ENCODE measurements around the gene CDH22. TPM values are rescaled to one million over a fixed set of nuclear protein-coding genes. Genes with fewer than 3 reads are reported as not detected.

The CDH22 gene
- total and polyA plus RNA-seq, 2 experiments from 2014 or later, result 0.08 to 0.10 TPM

- peak; percentile 25 to 64; a peak in 3 of 4 replicates for TF ChIP-seq CTCF (conservative IDR thresholded peaks at IDR 0.05; ENCODE audit: low read depth in 2 of 2)
- no peak for TF ChIP-seq ZNF462 (CRISPR knock-in tag; IDR thresholded peaks at IDR 0.05)
- Histone ChIP-seq H4K20me1 (replicated peaks; ENCODE audit: insufficient read depth) (peaks cover 5% of the 10 kb centered on the region; the same call in 1 of the 2 replicates), H3K27ac (ENCODE audit: low read depth) (no peak overlapping the region), H3F3A (replicated peaks; ENCODE audit: low read depth) (no peaks in the 10 kb centered on the region), H3K79me2 (replicated peaks; ENCODE audit: insufficient read depth) (no peaks in the 10 kb centered on the region), H3K9me2 (ENCODE audit: insufficient read depth) (no peaks in the 10 kb centered on the region), H3K27me3 (ENCODE audit: insufficient read depth) (peaks cover 38% of the 10 kb centered on the region), H3K36me3 (ENCODE audit: insufficient read depth) (no peaks in the 10 kb centered on the region), H3K4me2 (no peak overlapping the region), H3K4me3 (no peak overlapping the region), H2AFZ (no peak overlapping the region), H3K4me1 (ENCODE audit: insufficient read depth) (no peaks in the 10 kb centered on the region; the same call in none of the 2 replicates)
- Mint-ChIP-seq H3K27ac (no peak overlapping the region), H3K36me3 (ENCODE audit: low read depth) (no peaks in the 10 kb centered on the region), H3K4me3 (no peak overlapping the region), H3K9me3 (no peaks in the 10 kb centered on the region), H3K4me1 (peaks cover 18% of the 10 kb centered on the region), H3K27me3 (ENCODE audit: insufficient read depth, low read depth, poor library complexity) (peaks cover 24% of the 10 kb centered on the region)
- peak; percentile 66 for DNase-seq (ENCODE audit: low spot score)
- ATAC-seq, result peak; percentile 60
Measured at GRCh38 chr20:46253391-46253790, 54.9 kb downstream of the CDH22 start.

Data from GM23338 (cell line).